ENCODE results near the gene HAND1.

Gene HAND1

GRCh38 chr5:154478752-154479159 is 729 bp upstream of the HAND1 start:
- DNase-seq (ENCODE audit: low spot score): no peak

GRCh38 chr5:154477382-154478223 is 424 bp downstream of the HAND1 start:
- DNase-seq (ENCODE audit: low spot score): no peak

GRCh38 chr5:154476354-154477205 is 1.4 kb downstream of the HAND1 start:
- DNase-seq (ENCODE audit: low spot score): no peak

- DNase-seq (ENCODE audit: low spot score): no peak
Observed at GRCh38 chr5:154475591-154476353, 2.3 kb downstream of the HAND1 start.

- DNase-seq (ENCODE audit: low spot score): no peak
Observed at GRCh38 chr5:154474396-154475334, 3.4 kb downstream of the HAND1 start.

- no peak for DNase-seq (ENCODE audit: low spot score)
Observed at GRCh38 chr5:154473581-154474283, 4.3 kb downstream of the HAND1 start.

GRCh38 chr5:154472871-154473580 is 5.0 kb downstream of the HAND1 start:
- DNase-seq (ENCODE audit: low spot score): no peak

- no peak for DNase-seq (ENCODE audit: low spot score)
Observed at GRCh38 chr5:154470947-154471870, 6.8 kb downstream of the HAND1 start.

GRCh38 chr5:154470137-154470536 is 7.9 kb downstream of the HAND1 start:
- DNase-seq (ENCODE audit: low spot score): no peak

- DNase-seq (ENCODE audit: low spot score): peak; percentile 46
Observed at GRCh38 chr5:154467655-154468354, 10.2 kb downstream of the HAND1 start.

- DNase-seq (ENCODE audit: low spot score): no peak
Observed at GRCh38 chr5:154466671-154467070, 11.4 kb downstream of the HAND1 start.

- DNase-seq (ENCODE audit: low spot score): no peak
Observed at GRCh38 chr5:154466147-154466546, 11.9 kb downstream of the HAND1 start.

- DNase-seq (ENCODE audit: low spot score): no peak
Observed at GRCh38 chr5:154465169-154465568, 12.9 kb downstream of the HAND1 start.

GRCh38 chr5:154464438-154464837 is 13.6 kb downstream of the HAND1 start:
- no peak for DNase-seq (ENCODE audit: low spot score)

- no peak for DNase-seq (ENCODE audit: low spot score)
Observed at GRCh38 chr5:154461531-154461930, 16.5 kb downstream of the HAND1 start.

GRCh38 chr5:154460172-154460571 is 17.9 kb downstream of the HAND1 start:
- no peak for DNase-seq (ENCODE audit: low spot score)

- DNase-seq (ENCODE audit: low spot score): no peak
Observed at GRCh38 chr5:154459015-154459414, 19.0 kb downstream of the HAND1 start.

GRCh38 chr5:154456540-154456939 is 21.5 kb downstream of the HAND1 start:
- DNase-seq (ENCODE audit: low spot score): no peak

All from globus pallidus (tissue), 1 donor.